ENCODE data around the gene S100A7A. TPM values are rescaled to one million over a fixed set of nuclear protein-coding genes. Genes with fewer than 3 reads are reported as not detected.
"Not testable (repeated sequence)": the region's sequence is repeated elsewhere in the genome, so short reads cannot be mapped to it uniquely, and the experiment has no call there.

Gene S100A7A
- total RNA-seq, 1 experiment from 2014 or later = not detected

- no peak for DNase-seq (ENCODE audit: low spot score)
- in situ Hi-C loops (cut with HindIII; ENCODE audit: low sequenced_read_pairs) = no loop called here
These were observed 992 bp downstream of the S100A7A start for GRCh38 chr1:153417136-153417888.

- in situ Hi-C loops (cut with HindIII; ENCODE audit: low sequenced_read_pairs); DNase-seq (ENCODE audit: low spot score): not testable (repeated sequence)
These were observed 2.6 kb downstream of the S100A7A start for GRCh38 chr1:153418758-153419435.

- DNase-seq (ENCODE audit: low spot score); in situ Hi-C loops (cut with HindIII; ENCODE audit: low sequenced_read_pairs): not testable (repeated sequence)
These were observed 3.1 kb downstream of the S100A7A start for GRCh38 chr1:153419436-153419793.

GRCh38 chr1:153420306-153420705 is 4.0 kb downstream of the S100A7A start:
- in situ Hi-C loops (cut with HindIII; ENCODE audit: low sequenced_read_pairs) = no loop called here
- no peak for DNase-seq (ENCODE audit: low spot score)

- DNase-seq (ENCODE audit: low spot score) = peak; percentile 10
- in situ Hi-C loops (cut with HindIII; ENCODE audit: low sequenced_read_pairs) = no loop called here
These were observed 6.2 kb downstream of the S100A7A start for GRCh38 chr1:153422450-153423068.

- in situ Hi-C loops (cut with HindIII; ENCODE audit: low sequenced_read_pairs) = no loop called here
- no peak for DNase-seq (ENCODE audit: low spot score)
These were observed 10.5 kb downstream of the S100A7A start for GRCh38 chr1:153426809-153427208.

GRCh38 chr1:153428073-153428638 is 11.8 kb downstream of the S100A7A start:
- DNase-seq (ENCODE audit: low spot score) = no peak
- in situ Hi-C loops (cut with HindIII; ENCODE audit: low sequenced_read_pairs) = no loop called here

GRCh38 chr1:153428791-153429190 is 12.5 kb downstream of the S100A7A start:
- DNase-seq (ENCODE audit: low spot score) = no peak
- in situ Hi-C loops (cut with HindIII; ENCODE audit: low sequenced_read_pairs) = no loop called here

- no peak for DNase-seq (ENCODE audit: low spot score)
- in situ Hi-C loops (cut with HindIII; ENCODE audit: low sequenced_read_pairs) = no loop called here
These were observed 13.2 kb downstream of the S100A7A start for GRCh38 chr1:153429266-153430165.

GRCh38 chr1:153430166-153430553 is 13.8 kb downstream of the S100A7A start:
- DNase-seq (ENCODE audit: low spot score) = no peak
- in situ Hi-C loops (cut with HindIII; ENCODE audit: low sequenced_read_pairs) = no loop called here

GRCh38 chr1:153430561-153430960 is 14.2 kb downstream of the S100A7A start:
- in situ Hi-C loops (cut with HindIII; ENCODE audit: low sequenced_read_pairs) = no loop called here

GRCh38 chr1:153431002-153431401 is 14.7 kb downstream of the S100A7A start:
- no peak for DNase-seq (ENCODE audit: low spot score)
- in situ Hi-C loops (cut with HindIII; ENCODE audit: low sequenced_read_pairs) = no loop called here

More at GRCh38 chr1:153430561-153430960, 14.2 kb downstream of the S100A7A start:
- no peak for DNase-seq (ENCODE audit: low spot score)

GRCh38 chr1:153431427-153431826 is 15.1 kb downstream of the S100A7A start:
- in situ Hi-C loops (cut with HindIII; ENCODE audit: low sequenced_read_pairs) = no loop called here
- DNase-seq (ENCODE audit: low spot score) = no peak

GRCh38 chr1:153431928-153432327 is 15.6 kb downstream of the S100A7A start:
- in situ Hi-C loops (cut with HindIII; ENCODE audit: low sequenced_read_pairs) = no loop called here
- DNase-seq (ENCODE audit: low spot score) = no peak

GRCh38 chr1:153432874-153433681 is 16.8 kb downstream of the S100A7A start:
- DNase-seq (ENCODE audit: low spot score) = no peak
- in situ Hi-C loops (cut with HindIII; ENCODE audit: low sequenced_read_pairs) = no loop called here

- in situ Hi-C loops (cut with HindIII; ENCODE audit: low sequenced_read_pairs) = no loop called here
- DNase-seq (ENCODE audit: low spot score) = no peak
These were observed 18.6 kb downstream of the S100A7A start for GRCh38 chr1:153434746-153435455.

GRCh38 chr1:153437236-153437635 is 20.9 kb downstream of the S100A7A start:
- in situ Hi-C loops (cut with HindIII; ENCODE audit: low sequenced_read_pairs) = no loop called here
- DNase-seq (ENCODE audit: low spot score) = no peak

- no peak for DNase-seq (ENCODE audit: low spot score)
- in situ Hi-C loops (cut with HindIII; ENCODE audit: low sequenced_read_pairs) = no loop called here
These were observed 22.3 kb downstream of the S100A7A start for GRCh38 chr1:153438599-153438998.
